PC-3 (cell line): ENCODE results near the gene ARHGAP15. TPM values are rescaled to one million over a fixed set of nuclear protein-coding genes. Genes with fewer than 3 reads are reported as not detected.

Source experiments
- ATAC-seq: fragments of 200-7000 bp; cut with Tn5 transposase; 2 replicates; pipeline ENCODE4 v1.9.1; 2020; ENCODE audit warnings: mild to moderate bottlenecking, moderate library complexity
- BruUV-seq: library from RNA; stranded (reverse); fragments of 400-500 nt; replicated peaks from 2 replicates; lab custom pipeline; 2021; lab: Mats Ljungman, UMichigan
- CTCF ChIA-PET: fragments of 300-600 bp; sonication (Branson Sonifier 250); formaldehyde crosslinking; loops from one replicate; lab custom pipeline; 2022; ENCODE audit warnings: antibody characterized with exemption; lab: Charles Lee
- POLR2A ChIA-PET: fragments of 300-600 bp; sonication (Branson Sonifier 250); formaldehyde crosslinking; loops from one replicate; lab custom pipeline; 2022; ENCODE audit warnings: antibody characterized with exemption; ENCODE audit not compliant: unreplicated experiment; lab: Charles Lee
- DNase-seq: peaks from one replicate; pipeline ENCODE4 v3.0.0-alpha.2; 2015
- H2AFZ ChIP-seq: fragments of 300-600 bp; sonication (generic); 2 replicates; pipeline ENCODE4 v1.6.0; 2016; ENCODE audit warnings: antibody characterized with exemption, low read length
- H3F3A ChIP-seq: fragments of 300-600 bp; sonication (generic); one replicate; pipeline ENCODE4 v1.6.0; 2017; ENCODE audit warnings: antibody characterized with exemption, low read length, control low read depth, mild to moderate bottlenecking; ENCODE audit not compliant: unreplicated experiment
- H3K27ac ChIP-seq: fragments of 300-600 bp; sonication (generic); 2 replicates; pipeline ENCODE4 v1.5.1; 2016; ENCODE audit warnings: mild to moderate bottlenecking, low read length
- H3K27me3 ChIP-seq: fragments of 300-600 bp; sonication (generic); 2 replicates; pipeline ENCODE4 v1.6.1; 2016; ENCODE audit warnings: low read length, mixed read lengths
- H3K36me3 ChIP-seq: fragments of 300-600 bp; sonication (generic); 2 replicates; pipeline ENCODE4 v1.6.1; 2016; ENCODE audit warnings: low read depth, mixed run types, low read length, mixed read lengths
- H3K4me1 ChIP-seq: fragments of 300-600 bp; sonication (generic); 2 replicates; pipeline ENCODE4 v1.5.1; 2016; ENCODE audit warnings: low read length; ENCODE audit not compliant: insufficient read depth
- H3K4me2 ChIP-seq: fragments of 300-600 bp; sonication (generic); 2 replicates; pipeline ENCODE4 v1.6.0; 2016; ENCODE audit warnings: low read length
- H3K4me3 ChIP-seq: fragments of 300-600 bp; sonication (generic); 2 replicates; pipeline ENCODE4 v1.5.1; 2016; ENCODE audit warnings: mild to moderate bottlenecking, low read length, mixed read lengths
- H3K79me2 ChIP-seq: fragments of 300-600 bp; sonication (generic); 2 replicates; pipeline ENCODE4 v1.6.1; 2017; ENCODE audit warnings: low read length, mixed read lengths
- H3K9ac ChIP-seq: fragments of 300-600 bp; sonication (generic); 2 replicates; pipeline ENCODE4 v1.6.0; 2016; ENCODE audit warnings: mild to moderate bottlenecking, low read length
- H3K9me2 ChIP-seq: fragments of 300-600 bp; sonication (generic); replicated peaks from 2 replicates; pipeline ENCODE4 v1.6.1; 2016; ENCODE audit warnings: mixed run types, low read length, mixed read lengths
- H3K9me3 ChIP-seq: fragments of 300-600 bp; sonication (generic); 2 replicates; pipeline ENCODE4 v1.6.1; 2016; ENCODE audit warnings: low read length, mixed read lengths
- H4K20me1 ChIP-seq: fragments of 300-600 bp; sonication (generic); 2 replicates; pipeline ENCODE4 v1.6.1; 2016; ENCODE audit warnings: low read length, mixed read lengths
- EZH2 ChIP-seq: fragments of 300-600 bp; sonication (generic); IDR thresholded peaks from one replicate; pipeline ENCODE4 v1.6.1; 2017; ENCODE audit warnings: antibody characterized with exemption, mild to moderate bottlenecking, low read length; ENCODE audit not compliant: unreplicated experiment
- EZH2phosphoT487 ChIP-seq: fragments of 300-600 bp; sonication (generic); IDR thresholded peaks from 2 replicates; pipeline ENCODE4 v1.6.1; 2018; ENCODE audit warnings: mild to moderate bottlenecking, antibody characterized with exemption, low read length, borderline replicate concordance
- intact Hi-C: fragments of 100-400 bp; cut with micrococcal nuclease; formaldehyde crosslinking; loops from 2 replicates; pipeline ENCODE4 v1.9.0; 2023
- total RNA-seq: library from RNA; depleted of rRNA; stranded (reverse); fragments of >200 nt; gene quantifications from 2 replicates; pipeline ENCODE4 v1.2.3, GENCODE V29; 2014
- TF ChIP-seq, protein P1 (sequence below): fragments of 300-600 bp; sonication (generic); conservative IDR thresholded peaks from 2 replicates; pipeline ENCODE4 v1.5.1; 2017; ENCODE audit warnings: antibody characterized with exemption, low read depth, mild to moderate bottlenecking, low read length

The ARHGAP15 gene
- total RNA-seq, 1 experiment from 2014 or later = not detected

DNA sequence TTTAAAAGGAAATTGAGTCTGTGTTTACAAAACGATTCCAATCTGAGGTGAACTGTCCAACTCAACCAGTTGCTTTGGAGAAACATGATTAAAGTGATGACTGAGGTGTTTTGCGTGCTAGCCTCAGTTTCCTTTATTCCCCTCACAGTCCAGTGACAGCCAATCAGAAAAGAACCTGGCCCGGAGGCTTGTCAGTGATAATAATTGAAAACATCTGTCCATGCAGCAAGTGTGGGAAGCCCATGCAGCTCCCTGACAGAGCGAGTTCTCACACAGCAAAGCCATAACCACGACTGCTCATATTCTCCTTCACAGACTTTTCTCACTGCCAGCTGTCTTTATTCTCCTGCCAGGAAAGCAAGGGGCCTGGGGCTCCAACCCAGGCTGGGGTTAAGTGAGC, 613.4 kb downstream of the ARHGAP15 start:
- Histone ChIP-seq H2AFZ (no peak overlapping the region), H4K20me1 (no peaks in the 10 kb centered on the region), H3K9me3 (no peaks in the 10 kb centered on the region), H3K27ac (no peak overlapping the region), H3K4me1 (no peaks in the 10 kb centered on the region), H3K9ac (no peak overlapping the region), H3F3A (no peaks in the 10 kb centered on the region), H3K4me3 (no peak overlapping the region), H3K27me3 (no peaks in the 10 kb centered on the region), H3K9me2 (0 out of 2 replicates have a peak, but pooled peaks cover 3% of the 10 kb centered on the region), H3K36me3 (no peaks in the 10 kb centered on the region), H3K4me2 (no peak overlapping the region), H3K79me2 (no peaks in the 10 kb centered on the region)
- ATAC-seq (no peak), DNase-seq (no peak)
- BruUV-seq = no TSS peak
- no peak for TF ChIP-seq EZH2
- TF ChIP-seq, protein P1, sequence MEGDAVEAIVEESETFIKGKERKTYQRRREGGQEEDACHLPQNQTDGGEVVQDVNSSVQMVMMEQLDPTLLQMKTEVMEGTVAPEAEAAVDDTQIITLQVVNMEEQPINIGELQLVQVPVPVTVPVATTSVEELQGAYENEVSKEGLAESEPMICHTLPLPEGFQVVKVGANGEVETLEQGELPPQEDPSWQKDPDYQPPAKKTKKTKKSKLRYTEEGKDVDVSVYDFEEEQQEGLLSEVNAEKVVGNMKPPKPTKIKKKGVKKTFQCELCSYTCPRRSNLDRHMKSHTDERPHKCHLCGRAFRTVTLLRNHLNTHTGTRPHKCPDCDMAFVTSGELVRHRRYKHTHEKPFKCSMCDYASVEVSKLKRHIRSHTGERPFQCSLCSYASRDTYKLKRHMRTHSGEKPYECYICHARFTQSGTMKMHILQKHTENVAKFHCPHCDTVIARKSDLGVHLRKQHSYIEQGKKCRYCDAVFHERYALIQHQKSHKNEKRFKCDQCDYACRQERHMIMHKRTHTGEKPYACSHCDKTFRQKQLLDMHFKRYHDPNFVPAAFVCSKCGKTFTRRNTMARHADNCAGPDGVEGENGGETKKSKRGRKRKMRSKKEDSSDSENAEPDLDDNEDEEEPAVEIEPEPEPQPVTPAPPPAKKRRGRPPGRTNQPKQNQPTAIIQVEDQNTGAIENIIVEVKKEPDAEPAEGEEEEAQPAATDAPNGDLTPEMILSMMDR = no peak
- no peak for TF ChIP-seq EZH2phosphoT487
- ChIA-PET CTCF (no interaction called here), POLR2A (no interaction called here)
- intact Hi-C loops = no loop called here

DNA sequence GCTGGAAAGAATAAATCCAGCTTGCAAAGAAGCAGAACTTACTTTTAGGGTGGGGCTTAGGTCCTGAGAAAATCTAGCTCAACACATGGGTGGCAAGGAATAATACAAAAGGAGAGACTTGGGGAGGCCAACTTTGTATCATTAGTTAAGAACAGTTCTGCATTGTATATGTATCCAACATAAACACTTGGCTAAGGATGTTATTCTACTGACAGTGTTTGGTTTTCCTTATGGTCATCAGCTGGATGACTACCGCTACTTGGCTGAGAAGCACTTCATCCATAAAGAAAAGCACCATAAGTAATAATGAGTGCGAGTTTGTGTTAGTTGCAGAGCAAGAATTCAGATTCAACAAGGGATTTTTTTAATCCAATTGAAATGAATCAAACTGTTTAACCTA, 614.9 kb downstream of the ARHGAP15 start:
- no peaks in the 10 kb centered on the region for H3K36me3 ChIP-seq
- no peaks in the 10 kb centered on the region for H3K79me2 ChIP-seq
- H3K27ac ChIP-seq = no peak overlapping the region
- H4K20me1 ChIP-seq = no peaks in the 10 kb centered on the region
- H3K9me3 ChIP-seq = no peaks in the 10 kb centered on the region
- no peak overlapping the region for H3K4me3 ChIP-seq
- H3K9me2 ChIP-seq = 0 out of 2 replicates have a peak, but pooled peaks cover 3% of the 10 kb centered on the region
- TF ChIP-seq, protein P1 = no peak
- no peak for DNase-seq
- H3K27me3 ChIP-seq = no peaks in the 10 kb centered on the region
- no peaks in the 10 kb centered on the region for H3K4me1 ChIP-seq
- BruUV-seq = no TSS peak
- ChIA-PET CTCF (no interaction called here), POLR2A (no interaction called here)
- H2AFZ ChIP-seq = no peak overlapping the region
- H3K4me2 ChIP-seq = no peak overlapping the region
- no peaks in the 10 kb centered on the region for H3F3A ChIP-seq
- no peak for ATAC-seq
- no peak overlapping the region for H3K9ac ChIP-seq
- intact Hi-C loops = no loop called here

DNA sequence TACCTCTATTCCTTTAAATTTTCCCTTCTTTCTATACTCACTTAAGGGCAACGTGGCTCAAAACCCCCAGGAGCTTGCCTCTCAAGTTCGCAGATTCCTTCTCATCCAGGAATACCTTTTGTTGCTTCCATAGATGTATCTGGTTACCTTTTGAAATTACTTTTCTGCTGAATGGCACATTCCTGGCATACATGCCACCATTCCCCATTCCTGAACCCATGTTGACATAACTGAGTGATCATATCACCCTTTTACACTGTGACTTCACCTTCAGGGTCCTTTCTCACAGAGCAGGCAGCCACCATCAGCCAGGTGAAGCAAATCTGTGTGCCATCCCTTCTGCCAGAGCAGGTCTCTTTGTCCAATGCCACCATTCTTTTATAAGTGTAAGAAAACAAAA, 615.8 kb downstream of the ARHGAP15 start:
- intact Hi-C loops = no loop called here
- ATAC-seq (no peak), DNase-seq (peak; percentile 48)
- H3K4me2 ChIP-seq = no peak overlapping the region
- no peaks in the 10 kb centered on the region for H3K4me1 ChIP-seq
- H3K79me2 ChIP-seq = no peaks in the 10 kb centered on the region
- ChIA-PET POLR2A (no interaction called here), CTCF (no interaction called here)
- no peaks in the 10 kb centered on the region for H3F3A ChIP-seq
- H3K9ac ChIP-seq = no peak overlapping the region
- H3K27me3 ChIP-seq = no peaks in the 10 kb centered on the region
- no peak overlapping the region for H2AFZ ChIP-seq
- no peak overlapping the region for H3K4me3 ChIP-seq
- no TSS peak for BruUV-seq
- TF ChIP-seq EZH2 = no peak
- TF ChIP-seq EZH2phosphoT487 = no peak
- TF ChIP-seq, protein P1 = no peak
- no peak overlapping the region for H3K27ac ChIP-seq
- H3K9me2 ChIP-seq = no peaks in the 10 kb centered on the region
- no peaks in the 10 kb centered on the region for H4K20me1 ChIP-seq
- H3K36me3 ChIP-seq = no peaks in the 10 kb centered on the region
- no peaks in the 10 kb centered on the region for H3K9me3 ChIP-seq
